ENCODE data around the gene OVCH1. TPM values are rescaled to one million over a fixed set of nuclear protein-coding genes. Genes with fewer than 3 reads are reported as not detected.

The OVCH1 gene, protein sequence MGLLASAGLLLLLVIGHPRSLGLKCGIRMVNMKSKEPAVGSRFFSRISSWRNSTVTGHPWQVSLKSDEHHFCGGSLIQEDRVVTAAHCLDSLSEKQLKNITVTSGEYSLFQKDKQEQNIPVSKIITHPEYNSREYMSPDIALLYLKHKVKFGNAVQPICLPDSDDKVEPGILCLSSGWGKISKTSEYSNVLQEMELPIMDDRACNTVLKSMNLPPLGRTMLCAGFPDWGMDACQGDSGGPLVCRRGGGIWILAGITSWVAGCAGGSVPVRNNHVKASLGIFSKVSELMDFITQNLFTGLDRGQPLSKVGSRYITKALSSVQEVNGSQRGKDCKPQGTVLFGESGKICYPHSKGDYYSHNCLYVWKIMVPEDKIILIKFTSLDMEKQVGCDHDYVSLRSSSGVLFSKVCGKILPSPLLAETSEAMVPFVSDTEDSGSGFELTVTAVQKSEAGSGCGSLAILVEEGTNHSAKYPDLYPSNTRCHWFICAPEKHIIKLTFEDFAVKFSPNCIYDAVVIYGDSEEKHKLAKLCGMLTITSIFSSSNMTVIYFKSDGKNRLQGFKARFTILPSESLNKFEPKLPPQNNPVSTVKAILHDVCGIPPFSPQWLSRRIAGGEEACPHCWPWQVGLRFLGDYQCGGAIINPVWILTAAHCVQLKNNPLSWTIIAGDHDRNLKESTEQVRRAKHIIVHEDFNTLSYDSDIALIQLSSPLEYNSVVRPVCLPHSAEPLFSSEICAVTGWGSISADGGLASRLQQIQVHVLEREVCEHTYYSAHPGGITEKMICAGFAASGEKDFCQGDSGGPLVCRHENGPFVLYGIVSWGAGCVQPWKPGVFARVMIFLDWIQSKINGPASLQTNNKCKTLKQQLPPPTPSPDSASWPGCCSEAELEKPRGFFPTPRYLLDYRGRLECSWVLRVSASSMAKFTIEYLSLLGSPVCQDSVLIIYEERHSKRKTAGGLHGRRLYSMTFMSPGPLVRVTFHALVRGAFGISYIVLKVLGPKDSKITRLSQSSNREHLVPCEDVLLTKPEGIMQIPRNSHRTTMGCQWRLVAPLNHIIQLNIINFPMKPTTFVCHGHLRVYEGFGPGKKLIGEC
- under 1 TPM in 7 of 9 donors, not detected in 2; 0.11 to 1.00 (median 0.25) TPM for total RNA-seq
- under 1 TPM; 0.16 to 0.51 (median 0.22) TPM for polyA plus RNA-seq
- long read RNA-seq, donor 1 = 0 reads
- long read RNA-seq, donor 2 = 0 reads
- long read RNA-seq, donor 3 = 0 reads
- long read RNA-seq, donor 4 = 0 reads
- long read RNA-seq, donor 5 = 0 reads
- long read RNA-seq, donor 6 = 0 reads
- long read RNA-seq, donor 7 = 0 reads
- long read RNA-seq, donor 8 = 0 reads
- long read RNA-seq, donor 9 = 0 reads
- long read RNA-seq, donor 10 = 0 reads

DNA sequence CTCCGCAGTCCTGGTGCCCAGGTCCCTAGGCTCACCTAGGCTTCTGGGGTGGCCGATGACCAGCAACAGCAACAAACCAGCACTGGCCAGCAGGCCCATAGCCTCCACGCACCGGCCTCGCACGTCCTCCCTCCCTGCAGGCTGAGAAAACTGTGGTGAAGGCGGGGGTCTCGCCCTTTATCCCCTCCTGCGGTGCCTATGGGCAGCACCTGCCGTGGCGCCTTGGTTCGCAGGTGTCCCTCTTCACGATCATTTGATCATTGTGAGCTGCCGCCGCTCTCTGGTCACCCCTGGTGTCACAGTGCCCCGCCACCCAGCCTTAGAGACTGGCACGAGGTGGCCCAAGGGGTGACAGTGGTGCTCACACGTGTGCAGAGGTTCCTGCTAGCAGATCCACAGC lies at the start of gene OVCH1:
Gene OVCH1, minus strand, starts transcription at position 99 of the 400 bp plus-strand sequence. Its CDS starts 0 bp downstream, at position 99.
- no peaks in the 10 kb centered on the region for H3K9me3 ChIP-seq (replicated peaks in 1 of 3)
- H3K27me3 ChIP-seq = no peaks in the 10 kb centered on the region
- TF ChIP-seq CTCF (IDR thresholded peaks at IDR 0.05) (no peak), POLR2A (IDR thresholded peaks at IDR 0.05) (no peak)
- intact Hi-C loops (cut with DNase I) = no loop called here
- H3K27ac ChIP-seq = no peak within 1 kb of the TSS
- H3K36me3 ChIP-seq (replicated peaks in 1 of 2) = no peaks in the 10 kb centered on the region
- H3K4me3 ChIP-seq = no peak within 1 kb of the TSS
- 90 to 95% (median 92%) methylated on average over 4 to 18 of the region's 18 CpGs for WGBS, 4 donors
- H3K4me1 ChIP-seq (replicated peaks in 1 of 2) = no peaks in the 10 kb centered on the region
- DNase-seq = no peak

- 56 to 73% (median 63%) methylated on average over 4 of the region's 4 CpGs for WGBS, 4 donors
- DNase-seq = no peak
- H3K27ac ChIP-seq = peak overlapping the region in 1 of 5 donors; percentile 34
- no peaks in the 10 kb centered on the region for H3K36me3 ChIP-seq (replicated peaks in 1 of 2)
- intact Hi-C loops (cut with DNase I) = no loop called here
- H3K4me3 ChIP-seq = no peak overlapping the region
- H3K9me3 ChIP-seq (replicated peaks in 1 of 3) = no peaks in the 10 kb centered on the region
- TF ChIP-seq POLR2A (IDR thresholded peaks at IDR 0.05) (no peak), CTCF (IDR thresholded peaks at IDR 0.05) (no peak)
- H3K4me1 ChIP-seq (replicated peaks in 1 of 2) = peaks cover 0 to 7% of the 10 kb centered on the region in 2 donors
- no peaks in the 10 kb centered on the region for H3K27me3 ChIP-seq
These were observed 49.7 kb upstream of the OVCH1 start for GRCh38 chr12:29547151-29547632.

GRCh38 chr12:29546000-29546399 lies 48.5 kb upstream of the OVCH1 start:
- Histone ChIP-seq H3K9me3 (replicated peaks in 1 of 3) (no peaks in the 10 kb centered on the region), H3K4me3 (no peak overlapping the region), H3K36me3 (replicated peaks in 1 of 2) (no peaks in the 10 kb centered on the region), H3K27ac (peak overlapping the region in 1 of 5 donors; percentile 12), H3K4me1 (replicated peaks in 1 of 2) (peaks cover 0 to 5% of the 10 kb centered on the region in 2 donors), H3K27me3 (no peaks in the 10 kb centered on the region)
- TF ChIP-seq CTCF (IDR thresholded peaks at IDR 0.05) (no peak), POLR2A (IDR thresholded peaks at IDR 0.05) (no peak)
- WGBS, 4 donors = 85 to 100% (median 90%) methylated on average over 1 to 2 of the region's 2 CpGs
- intact Hi-C loops (cut with DNase I) = no loop called here
- DNase-seq = no peak

Data from adrenal gland (tissue), 19 donors.